ENCODE data around the gene HOXA7. TPM values are rescaled to one million over a fixed set of nuclear protein-coding genes. Genes with fewer than 3 reads are reported as not detected.

HOXA7 gene
- total RNA-seq, 2 donors from 2014 or later: not detected

- Mint-ChIP-seq H3K9me3 (no peaks in the 10 kb centered on the region), H3K27me3 (ENCODE audit: low read depth) (peaks cover 12% of the 10 kb centered on the region), H3K27ac (no peak overlapping the region), H3K4me3 (no peak overlapping the region), H3K36me3 (ENCODE audit: insufficient read depth in 2 of 2) (no peaks in the 10 kb centered on the region), H3K4me1 (ENCODE audit: low read depth) (no peaks in the 10 kb centered on the region)
- ATAC-seq (replicated peaks in 1 of 2): no peak
- DNase-seq: no peak
Measured at GRCh38 chr7:27109466-27110185, 46.8 kb downstream of the HOXA7 start.

- no peak for ATAC-seq (replicated peaks in 1 of 2)
- Mint-ChIP-seq H3K4me1 (ENCODE audit: low read depth) (no peaks in the 10 kb centered on the region), H3K36me3 (ENCODE audit: insufficient read depth in 2 of 2) (no peaks in the 10 kb centered on the region), H3K9me3 (no peaks in the 10 kb centered on the region), H3K4me3 (no peak overlapping the region), H3K27me3 (ENCODE audit: low read depth) (peaks cover 23% of the 10 kb centered on the region), H3K27ac (no peak overlapping the region)
- no peak for DNase-seq
Measured at GRCh38 chr7:27108390-27109127, 47.9 kb downstream of the HOXA7 start.

DNA sequence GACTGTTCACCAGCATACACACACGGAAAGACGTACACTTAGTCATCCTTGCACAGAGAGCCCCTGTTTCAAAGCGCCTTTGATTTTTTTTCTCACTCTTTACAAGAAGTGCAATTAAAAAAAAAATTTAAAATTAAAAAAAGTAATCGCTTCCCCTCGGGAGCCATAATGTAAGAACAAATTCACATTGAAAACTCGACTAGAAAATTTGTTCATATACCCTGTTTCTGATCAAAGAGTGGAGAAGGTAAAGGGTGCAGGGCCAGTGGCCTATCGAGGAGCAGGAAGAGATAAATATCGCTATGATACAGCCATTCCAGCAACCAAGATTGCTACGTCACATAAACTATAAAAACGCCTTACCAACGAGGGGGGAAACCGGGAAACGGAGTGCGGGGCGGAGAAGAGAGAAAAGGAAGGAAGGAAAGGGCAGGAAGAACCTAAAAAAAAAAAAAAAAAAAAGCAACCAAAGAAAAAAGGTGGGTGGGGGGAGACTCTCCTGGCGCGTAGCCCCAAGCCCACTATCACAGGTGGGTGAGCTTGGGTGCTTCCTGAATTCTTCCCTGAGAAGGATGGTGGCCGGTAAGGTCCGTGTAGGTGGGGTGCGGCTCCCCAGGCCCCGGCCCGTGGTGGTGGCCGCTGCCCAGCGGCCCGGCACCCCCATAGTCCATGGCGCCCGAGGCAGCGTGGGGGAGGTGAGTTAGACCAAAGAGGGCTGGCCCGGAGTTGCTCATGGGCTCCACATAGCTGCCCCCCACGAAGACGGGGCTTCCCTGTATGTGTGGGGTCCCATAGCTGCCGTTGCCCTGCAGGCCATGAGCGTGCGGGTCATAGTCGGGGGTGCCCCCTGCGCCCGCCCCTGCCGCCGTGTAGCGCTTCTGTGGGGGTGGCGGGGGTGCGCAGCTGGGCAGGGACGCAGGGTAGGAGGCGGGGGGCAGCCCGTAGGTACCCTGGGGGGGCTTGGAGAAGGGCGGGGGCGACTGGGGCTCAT lies 48.8 kb downstream of the HOXA7 start:
- no peak overlapping the region for H3K27ac Mint-ChIP-seq
- peaks cover 31% of the 10 kb centered on the region for H3K27me3 Mint-ChIP-seq (ENCODE audit: low read depth)
- H3K9me3 Mint-ChIP-seq: no peaks in the 10 kb centered on the region
- ATAC-seq (replicated peaks in 1 of 2) (no peak), DNase-seq (no peak)
- H3K4me3 Mint-ChIP-seq: no peak overlapping the region
- H3K4me1 Mint-ChIP-seq (ENCODE audit: low read depth): peaks cover 7% of the 10 kb centered on the region
- H3K36me3 Mint-ChIP-seq (ENCODE audit: insufficient read depth in 2 of 2): peaks cover 0 to 1% of the 10 kb centered on the region in 2 donors

- no peak overlapping the region for H3K4me3 Mint-ChIP-seq
- H3K36me3 Mint-ChIP-seq (ENCODE audit: insufficient read depth in 2 of 2): peaks cover 0 to 1% of the 10 kb centered on the region in 2 donors
- no peaks in the 10 kb centered on the region for H3K9me3 Mint-ChIP-seq
- DNase-seq (no peak), ATAC-seq (replicated peaks in 1 of 2) (no peak)
- H3K4me1 Mint-ChIP-seq (ENCODE audit: low read depth): peaks cover 13% of the 10 kb centered on the region
- H3K27me3 Mint-ChIP-seq (ENCODE audit: low read depth): peaks cover 39% of the 10 kb centered on the region
- H3K27ac Mint-ChIP-seq: no peak overlapping the region
Measured at GRCh38 chr7:27106901-27107240, 49.6 kb downstream of the HOXA7 start.

GRCh38 chr7:27106181-27106900 lies 50.1 kb downstream of the HOXA7 start:
- DNase-seq: no peak
- Mint-ChIP-seq H3K4me3 (no peak overlapping the region), H3K9me3 (no peaks in the 10 kb centered on the region), H3K4me1 (ENCODE audit: low read depth) (peaks cover 18% of the 10 kb centered on the region), H3K27me3 (ENCODE audit: low read depth) (peaks cover 45% of the 10 kb centered on the region), H3K36me3 (ENCODE audit: insufficient read depth in 2 of 2) (peaks cover 0 to 1% of the 10 kb centered on the region in 2 donors), H3K27ac (no peak overlapping the region)
- no peak for ATAC-seq (replicated peaks in 1 of 2)

DNA sequence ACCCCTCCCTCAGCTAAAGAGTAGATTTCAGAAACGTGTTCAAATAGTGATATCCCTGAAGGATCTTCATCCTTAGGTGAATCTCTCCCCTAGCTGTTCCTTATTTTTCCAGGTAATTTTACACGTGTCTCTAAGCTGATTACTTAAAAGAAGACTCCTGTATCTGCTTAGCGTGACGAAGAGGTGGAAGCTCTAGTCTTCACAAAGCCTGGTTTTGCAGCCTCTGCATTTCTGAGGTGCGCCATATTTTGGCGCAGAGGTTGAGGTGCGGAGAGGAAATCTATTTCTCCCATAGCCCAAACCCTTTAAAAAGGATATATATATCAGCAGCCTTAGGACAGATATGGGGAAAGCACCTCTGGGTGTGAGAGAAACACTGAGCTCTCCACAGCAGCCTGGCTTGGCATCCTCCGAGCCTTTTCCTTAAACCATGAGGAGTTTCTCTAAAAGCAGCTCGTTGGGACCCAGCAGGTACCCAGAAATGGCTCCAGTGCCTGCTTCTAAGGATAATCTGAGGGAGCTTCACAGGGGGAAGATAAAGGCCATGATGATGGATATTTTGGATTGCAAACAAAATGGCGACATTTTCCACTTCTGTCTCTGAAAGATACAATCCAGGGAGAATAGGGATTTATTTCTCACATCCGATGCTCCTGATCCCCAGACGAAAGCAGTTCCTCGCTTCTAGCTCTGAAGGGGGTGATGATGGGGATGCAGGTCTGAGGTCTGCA lies 51.0 kb downstream of the HOXA7 start:
- H3K4me1 Mint-ChIP-seq (ENCODE audit: low read depth): peaks cover 18% of the 10 kb centered on the region
- no peak for DNase-seq
- H3K27me3 Mint-ChIP-seq (ENCODE audit: low read depth): peaks cover 53% of the 10 kb centered on the region
- H3K36me3 Mint-ChIP-seq (ENCODE audit: insufficient read depth in 2 of 2): peaks cover 0 to 1% of the 10 kb centered on the region in 2 donors
- no peaks in the 10 kb centered on the region for H3K9me3 Mint-ChIP-seq
- no peak for ATAC-seq (replicated peaks in 1 of 2)
- no peak overlapping the region for H3K4me3 Mint-ChIP-seq
- H3K27ac Mint-ChIP-seq: no peak overlapping the region

DNA sequence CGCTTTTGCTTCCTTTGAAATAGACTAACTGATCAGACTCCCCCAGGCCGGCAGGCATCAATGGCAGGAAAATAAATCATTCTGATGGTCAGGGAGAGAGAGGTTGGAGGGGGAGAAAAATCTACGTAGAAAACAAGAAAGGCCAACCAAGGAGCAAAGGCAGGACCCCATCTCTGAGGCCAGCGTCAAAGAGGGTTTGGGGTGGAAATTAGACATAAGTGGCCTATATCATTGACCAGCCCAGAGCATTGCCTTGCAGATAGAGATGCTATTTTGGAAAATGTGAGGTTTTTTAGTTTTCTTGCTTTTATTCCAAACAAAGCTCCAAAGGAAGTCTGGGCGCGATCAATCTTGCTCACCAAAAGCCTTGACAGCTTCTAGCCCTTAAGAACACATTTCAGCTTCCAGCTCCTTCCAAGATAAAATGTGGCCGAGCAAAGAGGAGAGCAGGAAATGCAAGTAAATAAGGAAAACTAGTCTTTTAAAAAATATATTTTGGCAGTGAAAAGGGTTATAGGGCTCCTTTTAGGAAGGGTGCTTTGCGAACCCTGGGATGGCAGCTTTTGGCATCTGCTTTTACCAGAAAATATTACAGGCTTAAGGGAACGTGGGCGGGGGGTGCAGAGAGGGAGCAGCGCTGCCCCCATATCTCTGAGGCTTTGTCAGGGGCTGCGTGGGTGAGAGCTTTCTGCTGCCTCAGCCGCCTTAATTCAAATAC lies 52.0 kb downstream of the HOXA7 start:
- Mint-ChIP-seq H3K27me3 (ENCODE audit: low read depth) (peaks cover 63% of the 10 kb centered on the region), H3K36me3 (ENCODE audit: insufficient read depth in 2 of 2) (peaks cover 0 to 1% of the 10 kb centered on the region in 2 donors), H3K4me1 (ENCODE audit: low read depth) (peaks cover 25% of the 10 kb centered on the region), H3K27ac (no peak overlapping the region), H3K9me3 (no peaks in the 10 kb centered on the region), H3K4me3 (no peak overlapping the region)
- no peak for DNase-seq
- ATAC-seq (replicated peaks in 1 of 2): no peak

Other genes with a start within 250 kb of the HOXA7 start
- under 1 TPM; 0.58 to 0.69 TPM for gene HOXA1, start 60.7 kb downstream of the HOXA7 start, total RNA-seq
- gene HOXA2, start 54.0 kb downstream of the HOXA7 start, total RNA-seq: not detected
- under 1 TPM in 1 of 2 donors, not detected in 1; 0.79 TPM for gene HOXA4, start 25.9 kb downstream of the HOXA7 start, total RNA-seq
- under 1 TPM in 1 of 2 donors, not detected in 1; 0.14 TPM for gene HOXA5, start 13.0 kb downstream of the HOXA7 start, total RNA-seq
- gene HOXA6, start 8.9 kb downstream of the HOXA7 start, total RNA-seq: under 1 TPM in 1 of 2 donors, not detected in 1; 0.31 TPM
- gene HOXA3, start 4.1 kb downstream of the HOXA7 start, total RNA-seq: not detected
- gene HOXA9, start 8.9 kb upstream of the HOXA7 start, total RNA-seq: not detected
- gene HOXA10, start 17.6 kb upstream of the HOXA7 start, total RNA-seq: under 1 TPM; 0.19 to 0.26 TPM
- gene HOXA11, start 28.6 kb upstream of the HOXA7 start, total RNA-seq: under 1 TPM; 0.09 to 0.14 TPM
- gene HOXA13, start 43.4 kb upstream of the HOXA7 start, total RNA-seq: not detected
- under 1 TPM in 1 of 2 donors, not detected in 1; 0.07 TPM for gene EVX1, start 86.1 kb upstream of the HOXA7 start, total RNA-seq